Erythroblast (primary cell): ENCODE data around the gene DOCK9.

Experiments
- DNase-seq, 2 experiments: peaks; one replicate each; lab custom pipeline; 2025; lab: John Stamatoyannopoulos, UW
- GATA1 ChIP-seq: IDR thresholded peaks from 2 replicates; pipeline ENCODE4 v1.6.1; 2011; ENCODE audit warnings: low read depth, mild to moderate bottlenecking, control low read depth, low read length, moderate library complexity
- POLR2A ChIP-seq: IDR thresholded peaks from 2 replicates; pipeline ENCODE4 v1.6.1; 2011; ENCODE audit warnings: mild to moderate bottlenecking, low read length

The DOCK9 gene

GRCh38 chr13:98749501-98749900 is 228.4 kb downstream of the DOCK9 start:
- TF ChIP-seq POLR2A: no peak
- no peak for TF ChIP-seq GATA1
- no peak for DNase-seq

- TF ChIP-seq POLR2A (no peak), GATA1 (no peak)
- no peak for DNase-seq
Observed at GRCh38 chr13:98746968-98747367, 230.9 kb downstream of the DOCK9 start.
